SU-DHL-6 (cell line): ENCODE data around the gene FBN3.

ENCODE experiments used
- EZH2phosphoT487 ChIP-seq: fragments of 200-600 bp; sonication (generic), shearing (Covaris generic); conservative IDR thresholded peaks from 2 replicates; pipeline ENCODE4 v1.6.1; 2018; ENCODE audit warnings: mild to moderate bottlenecking, antibody characterized with exemption, low read length, moderate library complexity, mixed read lengths
- TF ChIP-seq, protein P1 (sequence below): fragments of 200-600 bp; sonication (generic); IDR thresholded peaks from one replicate; pipeline ENCODE4 v1.5.1; 2017; ENCODE audit warnings: antibody characterized with exemption, mild to moderate bottlenecking, low read length, moderate library complexity; ENCODE audit not compliant: insufficient read depth, poor library complexity, severe bottlenecking

DNA sequence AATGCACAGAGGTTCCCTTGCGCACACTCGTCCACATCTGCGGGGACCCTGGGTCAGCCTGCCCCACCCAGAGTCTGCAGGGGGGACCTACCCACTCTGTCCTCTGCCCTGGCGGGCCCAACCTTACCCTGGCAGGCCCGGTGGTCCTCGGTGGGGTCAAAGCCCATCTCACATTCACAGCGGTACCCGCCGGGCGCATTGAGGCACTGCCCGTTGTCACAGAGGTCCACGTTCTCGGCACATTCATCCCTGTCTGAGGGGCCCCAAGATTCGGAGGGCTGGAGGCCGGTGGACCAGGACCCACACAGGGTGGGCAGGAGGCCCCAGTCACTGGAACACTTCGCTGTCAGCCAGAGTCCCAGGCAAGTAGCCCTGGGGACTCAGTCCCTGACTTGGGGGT lies 38.5 kb downstream of the FBN3 start:
- TF ChIP-seq, protein P1, sequence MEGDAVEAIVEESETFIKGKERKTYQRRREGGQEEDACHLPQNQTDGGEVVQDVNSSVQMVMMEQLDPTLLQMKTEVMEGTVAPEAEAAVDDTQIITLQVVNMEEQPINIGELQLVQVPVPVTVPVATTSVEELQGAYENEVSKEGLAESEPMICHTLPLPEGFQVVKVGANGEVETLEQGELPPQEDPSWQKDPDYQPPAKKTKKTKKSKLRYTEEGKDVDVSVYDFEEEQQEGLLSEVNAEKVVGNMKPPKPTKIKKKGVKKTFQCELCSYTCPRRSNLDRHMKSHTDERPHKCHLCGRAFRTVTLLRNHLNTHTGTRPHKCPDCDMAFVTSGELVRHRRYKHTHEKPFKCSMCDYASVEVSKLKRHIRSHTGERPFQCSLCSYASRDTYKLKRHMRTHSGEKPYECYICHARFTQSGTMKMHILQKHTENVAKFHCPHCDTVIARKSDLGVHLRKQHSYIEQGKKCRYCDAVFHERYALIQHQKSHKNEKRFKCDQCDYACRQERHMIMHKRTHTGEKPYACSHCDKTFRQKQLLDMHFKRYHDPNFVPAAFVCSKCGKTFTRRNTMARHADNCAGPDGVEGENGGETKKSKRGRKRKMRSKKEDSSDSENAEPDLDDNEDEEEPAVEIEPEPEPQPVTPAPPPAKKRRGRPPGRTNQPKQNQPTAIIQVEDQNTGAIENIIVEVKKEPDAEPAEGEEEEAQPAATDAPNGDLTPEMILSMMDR = no peak
- no peak for TF ChIP-seq EZH2phosphoT487
